ENCODE results near the gene TAGLN.
A peak's percentile ranks its signal among the peaks of the same experiment; 100 is the strongest.

Gene TAGLN

DNA sequence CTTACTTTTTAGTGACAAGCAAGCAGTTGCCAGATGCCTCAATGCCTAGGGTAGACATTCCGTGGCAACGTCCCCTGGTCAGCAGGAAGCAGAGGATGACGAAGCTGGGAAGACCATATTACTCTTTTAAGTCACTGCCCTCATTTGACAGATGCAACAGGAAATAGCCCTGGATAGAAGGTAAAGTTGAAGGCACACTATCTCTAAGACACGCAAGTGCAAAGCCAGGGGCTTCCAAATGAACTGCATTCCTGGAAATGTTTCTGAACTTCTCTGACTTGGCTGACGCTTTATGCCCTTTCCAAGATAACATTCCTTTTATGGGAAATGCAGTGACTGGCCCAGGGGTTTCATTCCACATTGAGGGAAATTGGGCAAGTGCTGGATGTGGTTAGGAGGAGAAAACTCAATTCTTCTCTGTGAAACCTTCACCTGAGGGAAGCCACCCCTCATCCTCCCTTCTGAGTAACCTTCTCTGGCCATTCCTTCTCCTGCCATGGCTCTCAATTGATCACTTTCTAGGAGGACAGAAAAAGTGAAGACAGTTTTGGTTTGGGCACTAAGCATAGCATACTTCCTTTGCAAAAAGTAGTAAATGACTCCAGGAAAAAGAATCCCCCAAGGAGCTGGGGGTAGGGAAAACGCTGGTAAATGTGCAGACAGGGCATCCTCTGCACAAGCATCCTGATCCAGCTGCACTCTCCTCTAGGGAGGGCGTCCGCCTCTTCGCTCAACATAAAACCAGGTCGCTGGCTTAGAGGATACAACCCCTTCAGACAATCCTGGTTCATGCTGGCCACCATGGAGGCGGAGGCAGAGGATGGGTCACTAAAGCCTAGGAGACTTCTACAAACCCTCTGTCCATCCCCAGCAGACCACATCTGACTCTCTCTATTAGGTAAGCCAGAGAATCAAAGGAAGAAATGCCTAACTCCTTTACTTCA lies 18.2 kb downstream of the TAGLN start:
- no peak for DNase-seq

DNA sequence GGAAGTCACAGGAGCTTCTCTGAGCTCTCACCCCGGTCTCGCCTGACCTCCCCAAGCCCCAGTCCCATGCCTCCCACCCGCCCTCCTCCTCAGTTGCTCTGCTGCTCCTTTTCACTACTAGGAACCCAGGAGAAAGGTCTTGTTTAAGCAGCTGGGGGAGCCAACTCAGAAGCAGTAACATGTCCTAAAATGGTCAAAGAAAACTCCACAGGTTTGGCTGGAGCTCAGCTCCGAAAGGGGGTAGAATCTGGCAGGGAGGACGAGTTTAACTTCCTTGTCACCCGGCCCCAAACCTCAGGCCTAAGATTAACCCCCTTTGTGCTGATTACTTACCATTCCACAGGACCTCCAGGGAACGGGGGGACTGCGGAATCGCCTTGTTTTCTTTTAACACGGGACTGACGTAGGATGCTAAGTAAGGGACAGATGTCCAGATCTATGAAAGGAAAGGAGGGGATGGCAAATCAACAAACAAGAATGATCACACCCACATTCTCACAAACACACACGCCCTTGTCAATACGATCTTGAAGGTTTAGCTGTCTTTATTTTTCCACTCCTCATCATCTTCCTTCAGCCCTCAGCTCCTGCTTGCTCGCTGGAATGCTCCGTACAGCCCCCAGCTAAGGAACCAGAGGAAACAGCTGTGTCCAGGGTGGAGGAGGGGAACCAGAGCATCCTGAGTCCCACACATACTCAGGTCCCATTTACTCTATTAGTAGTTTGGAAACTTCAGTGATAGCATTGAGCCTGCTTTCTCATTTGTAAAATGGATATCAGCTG lies 19.2 kb downstream of the TAGLN start:
- DNase-seq, result no peak

DNA sequence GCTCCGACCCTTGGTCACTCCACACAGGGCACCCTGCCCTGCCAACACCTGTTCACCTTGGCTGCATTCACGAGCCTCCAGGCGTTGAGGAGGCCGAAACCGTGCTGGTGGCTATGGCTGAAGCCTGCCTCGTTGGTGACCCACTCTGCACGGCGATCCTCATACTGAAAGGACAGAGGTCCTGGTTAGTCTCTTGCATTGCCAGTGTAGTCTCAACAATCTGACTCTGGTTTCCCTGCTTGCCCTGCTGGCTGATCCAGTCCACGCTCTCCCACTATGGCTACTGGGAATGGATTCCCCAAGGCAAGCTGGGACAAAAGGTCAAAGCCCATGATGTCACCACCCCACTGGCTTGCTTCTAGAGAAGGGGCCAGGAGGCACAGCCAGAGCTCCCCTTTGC lies 19.8 kb downstream of the TAGLN start:
- no peak for DNase-seq

DNA sequence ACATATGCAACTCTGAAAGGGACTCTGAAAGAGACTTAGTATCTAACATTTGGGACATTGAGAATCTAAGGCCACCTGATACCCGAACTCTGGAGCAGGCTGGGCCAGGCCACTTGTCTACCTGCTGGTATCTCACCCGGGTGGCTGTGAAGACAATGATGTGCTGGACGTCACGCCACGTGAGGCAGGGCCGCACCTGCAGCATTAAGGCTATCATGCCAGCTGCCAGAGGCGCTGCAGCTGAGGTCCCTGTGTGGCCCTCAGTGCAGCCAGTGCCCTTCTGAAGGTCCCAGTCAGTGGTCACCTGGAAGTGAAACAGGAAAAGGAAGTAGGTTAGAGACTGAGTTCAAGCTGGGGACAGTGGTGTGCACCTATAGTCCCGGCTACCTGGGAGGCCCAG lies 20.3 kb downstream of the TAGLN start:
- DNase-seq, result no peak

DNA sequence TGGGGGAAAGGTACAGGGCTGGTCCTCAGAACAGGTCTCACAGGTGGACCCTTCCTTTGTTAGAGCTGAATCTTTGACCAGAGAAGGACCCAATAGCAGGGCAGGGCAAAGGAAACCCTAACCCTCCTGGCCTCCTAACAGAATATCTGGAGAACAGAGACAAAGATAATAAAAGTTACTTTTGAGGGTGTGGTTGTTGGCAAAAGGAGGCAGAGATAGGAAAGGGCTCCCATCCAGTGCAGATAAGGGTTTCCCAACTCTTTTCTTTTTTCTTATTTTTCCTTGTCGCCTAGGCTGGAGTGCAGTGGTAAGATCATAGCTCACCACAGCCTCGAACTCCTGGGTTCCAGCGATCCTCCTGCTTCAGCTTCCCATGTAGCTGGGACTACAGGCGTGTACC lies 20.8 kb downstream of the TAGLN start:
- no peak for DNase-seq

DNA sequence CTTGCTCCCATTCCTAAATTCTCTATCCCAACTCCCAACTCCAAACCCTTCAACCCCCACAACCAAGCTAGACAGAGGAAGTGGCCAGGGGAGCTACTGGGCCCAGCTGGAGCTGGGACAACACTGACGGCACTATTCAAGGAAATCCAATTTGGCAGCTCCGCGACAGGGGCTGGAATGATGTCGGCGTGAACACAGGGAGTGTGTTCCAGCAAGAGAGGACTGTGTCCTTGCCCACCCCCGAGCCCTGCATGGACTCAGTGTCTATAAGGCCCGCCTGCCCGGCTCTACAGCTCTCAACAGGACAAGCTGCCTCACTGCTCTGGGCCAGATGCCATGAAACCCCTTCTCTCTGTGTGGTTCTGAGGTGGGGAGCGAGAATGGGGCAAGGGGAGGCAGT lies 21.4 kb downstream of the TAGLN start:
- DNase-seq, result no peak

DNA sequence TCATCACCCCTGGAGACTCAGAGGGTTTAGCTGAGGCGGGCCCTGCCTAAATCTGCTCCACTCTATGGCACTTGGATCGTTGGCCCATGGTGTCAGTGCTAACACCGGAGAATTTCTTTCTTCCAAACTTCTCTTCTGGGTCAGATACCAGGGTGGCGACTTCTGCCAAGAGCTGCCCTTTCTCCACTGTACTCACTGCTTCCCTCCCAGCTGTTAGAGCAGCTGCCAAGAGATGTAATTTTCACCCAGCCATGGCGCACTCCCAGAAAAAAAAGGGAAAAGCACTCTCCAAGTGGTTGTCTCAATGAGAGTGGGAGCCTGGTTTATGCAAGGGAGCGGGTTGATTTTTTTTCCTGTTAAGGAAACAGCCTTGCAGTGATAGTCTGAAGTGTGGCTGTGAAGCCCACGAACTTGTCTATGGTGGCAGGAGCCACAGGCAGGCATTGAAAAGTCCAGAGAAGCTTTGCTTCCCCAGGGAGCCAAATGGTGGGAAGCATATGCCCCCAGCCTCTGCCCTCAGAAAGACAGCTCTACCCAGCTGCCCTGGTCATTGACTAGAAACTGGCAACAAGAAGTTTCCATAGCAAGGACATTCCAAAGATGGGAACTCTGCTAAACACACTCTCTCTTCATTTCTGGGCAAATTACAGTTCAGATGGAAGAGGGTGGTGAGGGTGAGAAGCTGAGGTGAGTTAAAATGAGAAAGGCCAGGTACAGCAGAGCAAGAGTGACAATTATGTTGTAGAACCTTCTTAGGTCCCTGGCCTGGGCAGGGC lies 22.0 kb downstream of the TAGLN start:
- DNase-seq, result no peak

GRCh38 chr11:117221775-117222517 lies 22.8 kb downstream of the TAGLN start:
- DNase-seq, result no peak

GRCh38 chr11:117222991-117223740 lies 24.0 kb downstream of the TAGLN start:
- DNase-seq, result no peak

DNA sequence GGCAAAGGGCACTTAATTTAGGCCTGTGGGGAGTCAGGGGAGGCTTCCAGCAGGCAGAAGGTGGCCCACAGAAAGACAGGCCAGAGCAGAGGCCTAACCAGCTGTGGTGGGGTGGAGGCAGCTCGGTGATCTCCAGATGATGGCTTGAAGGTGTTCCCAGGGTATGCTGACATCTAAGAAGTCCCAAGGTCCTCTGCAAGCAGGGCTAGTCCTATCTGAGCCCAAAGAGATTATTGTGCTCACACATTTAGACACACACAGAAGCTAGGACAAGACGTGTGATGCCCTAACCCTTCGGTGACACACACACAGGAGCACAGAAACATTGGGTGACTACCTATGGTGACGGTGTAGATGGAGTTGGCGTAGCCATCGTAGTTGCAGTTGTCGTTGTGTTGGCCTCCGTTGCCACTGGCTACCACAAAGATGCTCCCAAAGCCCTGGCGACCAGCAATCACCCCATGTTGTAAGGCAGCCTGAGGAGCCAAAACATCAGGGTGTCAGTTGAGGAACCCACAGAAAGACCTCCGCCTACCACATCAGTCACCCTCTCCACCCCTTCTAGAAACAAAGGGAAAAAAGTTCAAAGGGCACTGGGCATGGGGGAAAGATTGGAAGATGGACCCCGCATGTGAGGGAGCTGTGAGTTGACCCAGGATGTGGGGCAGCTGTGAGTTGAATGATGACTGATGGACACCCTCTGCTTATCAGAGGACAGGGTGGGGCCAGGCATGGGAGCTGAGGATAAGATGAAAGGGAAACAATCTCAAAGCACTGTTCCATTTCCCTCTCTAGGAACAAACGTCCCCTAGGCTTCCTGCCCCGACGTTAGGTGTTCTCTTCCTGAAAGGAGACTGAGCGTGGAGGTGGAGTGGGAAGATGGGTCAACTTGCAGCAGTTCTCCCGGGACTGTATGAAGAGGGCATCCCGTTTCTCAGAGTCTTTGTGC lies 24.8 kb downstream of the TAGLN start:
- DNase-seq, result no peak

DNA sequence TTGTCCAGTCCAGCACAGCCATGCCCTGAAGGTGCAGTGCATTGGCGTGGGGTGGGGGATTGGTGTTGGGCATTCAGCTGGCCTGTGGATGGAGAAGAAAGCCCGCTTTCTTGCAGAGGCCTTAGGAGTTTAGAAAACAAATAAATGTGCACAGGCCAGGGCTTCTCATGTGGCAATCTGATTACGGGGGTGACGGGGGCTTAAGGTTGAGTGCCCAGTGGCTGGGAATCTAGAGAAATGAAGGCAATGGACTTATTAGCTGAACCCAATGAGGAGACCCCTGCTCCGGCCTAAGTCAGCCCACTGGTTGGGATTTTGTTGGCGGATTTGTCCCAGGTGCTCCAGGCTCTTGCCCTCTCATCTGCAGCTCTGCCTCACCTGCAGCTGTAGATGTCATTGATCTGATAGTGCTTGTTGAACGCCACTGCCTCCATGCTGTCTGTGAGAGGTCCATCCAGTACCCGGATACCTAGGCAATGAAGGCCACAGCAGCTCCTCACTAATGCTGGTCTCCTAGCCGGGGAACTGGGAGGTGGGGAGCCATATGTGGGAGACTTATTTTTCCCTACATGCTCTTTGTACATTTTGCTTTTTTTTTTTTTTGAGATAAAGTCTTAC lies 26.5 kb downstream of the TAGLN start:
- no peak for DNase-seq

GRCh38 chr11:117226388-117227385 lies 27.5 kb downstream of the TAGLN start:
- DNase-seq, result peak; percentile 73

DNA sequence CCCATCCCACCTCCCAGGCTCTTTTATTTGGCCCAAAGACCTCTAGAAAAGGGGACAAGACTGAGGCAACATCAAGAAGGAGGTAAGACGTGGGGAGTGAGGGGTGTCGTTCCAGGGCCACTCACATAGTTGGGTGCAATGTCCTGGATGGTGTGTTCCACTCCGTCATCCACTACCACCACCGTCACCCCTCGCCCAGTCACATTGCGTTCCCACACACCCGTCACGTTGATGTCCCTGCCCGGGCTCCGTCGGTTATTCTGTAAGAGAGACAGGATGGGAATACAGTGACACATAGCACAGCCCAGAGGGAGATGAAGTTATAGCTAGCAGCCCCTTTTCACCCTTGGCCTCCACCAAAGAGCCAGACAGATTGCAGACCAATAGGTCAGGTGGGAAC lies 28.9 kb downstream of the TAGLN start:
- no peak for DNase-seq

DNA sequence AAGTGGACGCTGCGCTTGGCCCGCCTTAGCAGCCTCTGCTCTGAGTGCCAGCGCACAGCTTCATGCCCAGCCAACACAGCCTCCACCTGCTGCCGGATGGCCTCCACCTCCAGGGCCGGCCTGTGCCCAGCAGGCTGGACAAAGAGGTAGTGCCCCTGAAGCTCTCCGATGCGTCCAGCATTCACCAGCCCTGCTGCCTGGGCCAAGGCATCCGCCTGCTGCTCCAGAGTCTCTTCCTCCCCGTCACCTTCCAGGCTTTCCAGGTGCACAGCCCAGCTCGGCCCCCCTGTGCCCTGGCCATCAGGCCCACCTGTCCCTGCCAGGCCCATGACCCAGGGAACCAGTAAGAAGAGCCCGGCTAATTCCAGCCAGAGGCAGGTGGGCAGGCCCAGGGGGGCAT lies 30.2 kb downstream of the TAGLN start:
- no peak for DNase-seq

DNA sequence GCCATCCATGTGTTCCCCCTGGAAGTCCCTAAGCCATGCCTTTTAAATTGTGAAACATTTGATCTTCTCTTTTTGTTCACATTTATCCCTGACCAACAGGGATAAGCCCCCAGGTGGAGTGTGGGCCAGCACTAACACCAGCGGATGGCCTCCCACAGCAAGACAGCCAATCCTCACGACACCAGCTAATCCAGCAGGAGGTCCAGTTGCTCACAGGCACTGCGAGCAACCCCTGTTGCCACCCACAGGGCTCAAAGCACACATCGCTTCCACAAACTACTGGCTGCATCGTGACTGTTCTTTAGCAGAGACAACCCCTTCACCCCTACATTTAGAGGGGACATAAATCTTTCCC lies 30.7 kb downstream of the TAGLN start:
- DNase-seq, result no peak

DNA sequence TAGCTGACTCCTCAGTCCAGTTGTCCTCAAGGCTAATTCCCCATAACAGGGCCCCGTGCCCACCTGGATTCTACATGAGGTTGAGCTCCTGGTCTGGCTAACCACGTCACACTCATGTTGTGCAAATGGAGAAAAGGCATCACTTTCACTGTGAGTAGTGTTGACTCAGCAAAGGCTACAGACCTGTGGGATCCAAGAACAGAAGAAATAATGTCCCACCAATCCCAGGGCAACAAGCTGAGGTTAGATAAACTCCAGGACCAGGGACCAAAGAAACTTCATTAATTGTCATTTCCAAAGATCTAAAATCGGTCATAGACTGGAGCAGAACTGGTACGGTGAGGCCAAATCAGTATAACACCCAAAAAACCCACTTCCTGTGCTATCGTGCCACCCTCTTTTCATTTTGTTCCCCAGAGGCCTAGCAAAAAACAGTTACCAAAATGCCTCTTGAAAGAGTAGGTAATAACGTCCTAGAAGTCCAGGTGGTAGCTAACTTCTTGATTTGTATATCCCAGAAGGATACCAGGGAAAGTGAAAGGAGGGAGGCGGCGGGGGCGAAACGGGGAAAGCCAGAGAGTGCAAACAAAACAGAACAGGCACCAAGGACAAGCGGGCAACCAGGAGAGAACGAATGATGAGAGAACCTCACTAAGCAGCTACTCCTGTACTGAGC lies 31.3 kb downstream of the TAGLN start:
- DNase-seq, result peak; percentile 87

DNA sequence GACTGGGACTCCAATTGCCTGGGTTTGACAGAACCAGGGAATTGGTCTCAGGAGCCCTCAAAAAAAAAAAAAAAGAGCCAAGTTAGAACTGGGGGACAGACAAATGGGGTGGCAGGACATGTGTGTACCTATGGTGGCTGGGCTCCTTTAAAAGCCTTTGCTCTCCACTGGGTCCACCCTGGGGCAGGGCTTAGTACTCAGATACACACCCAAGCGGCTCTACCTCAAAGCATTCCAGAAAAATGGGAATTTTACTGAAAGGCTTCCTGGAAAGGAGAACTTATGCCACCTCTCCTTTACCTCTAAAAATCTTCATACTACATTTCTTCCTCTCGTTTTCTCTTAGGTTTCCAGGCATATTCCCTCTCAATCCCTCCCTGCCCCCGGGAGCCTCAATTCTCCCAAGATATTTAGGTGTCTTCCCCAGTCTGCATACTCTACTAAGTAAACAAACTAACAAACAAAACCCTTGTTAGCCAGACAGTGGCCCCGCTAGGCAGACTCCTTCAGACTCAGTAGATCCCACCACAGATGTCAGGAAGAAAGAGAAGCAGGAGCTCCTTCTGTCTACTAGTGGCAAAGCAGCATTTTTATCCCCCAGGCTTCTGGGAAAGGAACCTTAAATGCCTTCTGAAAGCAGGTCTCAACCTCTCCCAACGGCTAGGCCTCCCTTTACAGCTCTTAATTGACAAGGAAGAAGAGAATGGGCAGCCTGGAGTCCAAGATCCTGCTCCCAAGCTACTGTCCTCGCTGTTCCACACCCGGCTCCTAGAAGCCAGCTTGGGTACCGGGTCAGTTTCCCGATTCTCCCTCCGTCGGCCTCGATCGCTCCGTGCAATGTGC lies 32.0 kb downstream of the TAGLN start:
- DNase-seq, result no peak

DNA sequence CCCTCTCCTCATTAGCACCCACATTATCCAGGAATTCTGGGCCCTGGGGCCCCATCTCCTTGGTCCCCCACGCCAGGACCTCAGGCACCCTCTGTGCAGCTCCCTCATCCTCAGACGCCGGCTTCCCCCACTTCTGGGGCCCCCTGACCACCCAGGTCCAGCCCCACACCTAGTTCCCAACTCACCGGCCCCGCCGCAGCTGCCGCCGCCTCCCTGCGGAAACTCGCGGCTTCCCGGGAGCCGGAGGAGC lies 32.6 kb downstream of the TAGLN start, which contains the start of gene PCSK7:
PCSK7 (minus strand) TSS at position 232 of the 250 bp plus-strand sequence. CDS start 2,229 bp downstream, outside the sequence.
- DNase-seq, result no peak

Data from activated CD4-positive, alpha-beta T cell treated with anti-CD3 and anti-CD28 coated beads, Interleukin-2, amount 50 U/mL, for 16 hours (primary cell).